K562 (cell line): Measurements from ENCODE around the gene OR51V1. TPM values are rescaled to one million over a fixed set of nuclear protein-coding genes. Genes with fewer than 3 reads are reported as not detected.

Source experiments
- ATAC-seq: fragments of 200-7000 bp; cut with Tn5 transposase; 3 replicates; pipeline ENCODE4 v1.9.1; 2020; ENCODE audit warnings: moderate library complexity
- BruUV-seq: library from RNA; stranded (reverse); fragments of 400-500 nt; replicated peaks from 2 replicates; lab custom pipeline; 2021; lab: Mats Ljungman, UMichigan
- CTCF ChIA-PET: fragments of 300-600 bp; formaldehyde crosslinking; extraction: SDS; loops from one replicate; lab custom pipeline; 2021; ENCODE audit warnings: low intra/inter-chr PET ratio; lab: Yijun Ruan, JAX
- POLR2A ChIA-PET: fragments of 300-600, 350-650 bp; sonication (Branson Sonifier 250); formaldehyde crosslinking; extraction: SDS; loops from one replicate; lab custom pipeline; 2021; ENCODE audit warnings: antibody characterized with exemption, inconsistent platforms; lab: Yijun Ruan, JAX
- DNase-seq, 4 experiments: peaks; one replicate each; pipeline versions ENCODE4 v3.0.0 to v3.0.0-alpha.2; 2011 to 2018; ENCODE audit warnings: low spot score in 3 of 4, mixed read lengths in 3 of 4; ENCODE audit errors: extremely low read depth in 1 of 4
- FAIRE-seq: peaks from 2 replicates; lab custom pipeline; 2011; peaks lifted over from hg19 to GRCh38; lab: Jason Lieb, UNC
- H2AFZ ChIP-seq: 2 replicates; pipeline ENCODE4 v1.6.0; 2011; ENCODE audit warnings: low read depth, low read length, control low read depth, inconsistent platforms
- H3K27ac ChIP-seq: fragments of 200-600 bp; 3 replicates; pipeline ENCODE4 v1.8.0; 2011; ENCODE audit warnings: low read depth, mild to moderate bottlenecking, control low read depth, inconsistent platforms, low read length, moderate library complexity, mixed read lengths; ENCODE audit errors: extremely low read depth
- H3K27me3 ChIP-seq, 2 experiments: fragments of 300-600 bp in 1 of 2; 2 replicates in 1 of 2; 3 replicates in 1 of 2; pipeline versions ENCODE4 v1.6.0 to v1.8.0; 2011; ENCODE audit warnings: inconsistent platforms in 2 of 2, low read length in 2 of 2, mild to moderate bottlenecking in 1 of 2, mixed read lengths in 1 of 2, moderate library complexity in 1 of 2; ENCODE audit not compliant: control insufficient read depth in 2 of 2, insufficient read depth in 2 of 2
- H3K36me3 ChIP-seq: fragments of 300-600 bp; 3 replicates; pipeline ENCODE4 v1.8.0; 2011; ENCODE audit warnings: mild to moderate bottlenecking, low read length, inconsistent platforms; ENCODE audit not compliant: control insufficient read depth, insufficient read depth
- H3K4me1 ChIP-seq, 2 experiments: fragments of 200-600 bp in 1 of 2; replicated peaks in 1 of 2; 2 replicates in 1 of 2; 3 replicates in 1 of 2; pipeline versions ENCODE4 v1.5.1 to v1.8.0; 2011; ENCODE audit warnings: inconsistent platforms in 2 of 2, low read length in 2 of 2, mild to moderate bottlenecking in 1 of 2, mixed read lengths in 1 of 2, moderate library complexity in 1 of 2; ENCODE audit not compliant: control insufficient read depth in 2 of 2, insufficient read depth in 2 of 2
- H3K4me2 ChIP-seq: 2 replicates; pipeline ENCODE4 v1.6.1; 2011; ENCODE audit warnings: low read length, control low read depth, inconsistent platforms, mixed read lengths; ENCODE audit not compliant: insufficient read depth
- H3K4me3 ChIP-seq: fragments of 200-600 bp; sonication (generic), shearing (Covaris generic); 2 replicates; pipeline ENCODE4 v1.5.1; 2016; ENCODE audit warnings: control low read depth, inconsistent platforms
- H3K79me2 ChIP-seq: fragments of 200-600 bp; 3 replicates; pipeline ENCODE4 v1.8.0; 2011; ENCODE audit warnings: low read length, inconsistent platforms; ENCODE audit not compliant: control insufficient read depth, insufficient read depth
- H3K9ac ChIP-seq, 2 experiments: 2 replicates each; pipeline versions ENCODE4 v1.6.0 to v1.6.1; 2011; ENCODE audit warnings: low read depth in 2 of 2, low read length in 2 of 2, control low read depth in 1 of 2, inconsistent platforms in 1 of 2, mild to moderate bottlenecking in 1 of 2, mixed read lengths in 1 of 2; ENCODE audit not compliant: insufficient read depth in 1 of 2
- H3K9me1 ChIP-seq: one replicate; pipeline ENCODE4 v1.6.0; 2011; ENCODE audit warnings: inconsistent platforms, mild to moderate bottlenecking, low read length, moderate library complexity; ENCODE audit not compliant: control insufficient read depth, insufficient read depth
- H3K9me3 ChIP-seq: replicated peaks from 2 replicates; pipeline ENCODE4 v1.5.1; 2011; ENCODE audit warnings: low read depth, low read length, inconsistent platforms; ENCODE audit not compliant: control insufficient read depth, insufficient read depth
- H4K20me1 ChIP-seq: replicated peaks from 2 replicates; pipeline ENCODE4 v1.6.1; 2011; ENCODE audit warnings: low read length, inconsistent platforms, mixed read lengths; ENCODE audit not compliant: control insufficient read depth, insufficient read depth
- ARID1B ChIP-seq: fragments of 450-650 bp; IDR thresholded peaks from 2 replicates; pipeline ENCODE4 v1.6.1; 2016; ENCODE audit warnings: antibody characterized with exemption, mild to moderate bottlenecking, inconsistent platforms
- ASH1L ChIP-seq: fragments of 450-650 bp; IDR thresholded peaks from 2 replicates; pipeline ENCODE4 v1.6.1; 2018; ENCODE audit warnings: borderline replicate concordance, mild to moderate bottlenecking, low read depth; ENCODE audit not compliant: partially characterized antibody
- ATF3 ChIP-seq, 2 experiments: fragments of 450-650 bp in 1 of 2; sonication (generic) in 1 of 2; formaldehyde crosslinking in 1 of 2; IDR thresholded peaks in 1 of 2; conservative IDR thresholded peaks in 1 of 2; 2 replicates each; pipeline versions ENCODE4 v1.6.1 to v1.8.1; 2016 to 2023; ENCODE audit warnings: mild to moderate bottlenecking in 2 of 2, moderate library complexity in 2 of 2, inconsistent platforms in 1 of 2, missing genetic modification reagents in 1 of 2
- BRF2 ChIP-seq: IDR thresholded peaks from 3 replicates; pipeline ENCODE4 v1.6.1; 2011; ENCODE audit warnings: borderline replicate concordance, mild to moderate bottlenecking; ENCODE audit not compliant: insufficient read length, insufficient read depth
- EGR1 ChIP-seq: fragments of 450-650 bp; conservative IDR thresholded peaks from 2 replicates; pipeline ENCODE4 v1.6.1; 2017; ENCODE audit warnings: mild to moderate bottlenecking
- GATA2 ChIP-seq: sonication (generic); formaldehyde crosslinking; IDR thresholded peaks from 2 replicates; pipeline ENCODE4 v1.4.0; 2020; ENCODE audit warnings: mild to moderate bottlenecking, missing genetic modification reagents
- GATAD2B ChIP-seq: fragments of 450-650 bp; IDR thresholded peaks from 2 replicates; pipeline ENCODE4 v1.6.1; 2017; ENCODE audit warnings: mild to moderate bottlenecking, borderline replicate concordance
- JUN ChIP-seq, 2 experiments: sonication (generic) in 1 of 2; formaldehyde crosslinking in 1 of 2; IDR thresholded peaks; 2 replicates each; pipeline versions ENCODE4 v1.6.1 to v1.8.0; 2012 to 2022; ENCODE audit warnings: borderline replicate concordance in 2 of 2, mild to moderate bottlenecking in 2 of 2, improper control_type of control experiment in 1 of 2, low read depth in 1 of 2, low read length in 1 of 2, missing genetic modification reagents in 1 of 2
- KHSRP ChIP-seq: fragments of 450-650 bp; IDR thresholded peaks from 2 replicates; pipeline ENCODE4 v1.6.1; 2017
- RNF2 ChIP-seq: sonication (generic); IDR thresholded peaks from 2 replicates; pipeline ENCODE4 v1.6.1; 2016
- SMC3 ChIP-seq: conservative IDR thresholded peaks from 2 replicates; pipeline ENCODE4 v1.6.1; 2011; ENCODE audit warnings: low read depth, low read length, improper control_type of control experiment; ENCODE audit not compliant: insufficient read depth
- SREBF2 ChIP-seq: sonication (generic); formaldehyde crosslinking; IDR thresholded peaks from 2 replicates; pipeline ENCODE4 v1.4.0; 2020; ENCODE audit warnings: mild to moderate bottlenecking, missing genetic modification reagents
- USF1 ChIP-seq: sonication (generic); formaldehyde crosslinking; IDR thresholded peaks from 2 replicates; pipeline ENCODE4 v1.9.0; 2022; ENCODE audit warnings: mild to moderate bottlenecking, missing genetic modification reagents
- ZNF253 ChIP-seq: fragments of 250-450 bp; sonication (Bioruptor Pico); conservative IDR thresholded peaks from 2 replicates; pipeline ENCODE4 v1.6.1; 2021; ENCODE audit warnings: mild to moderate bottlenecking
- ZNF354B ChIP-seq: fragments of 250-450 bp; sonication (Bioruptor Pico); IDR thresholded peaks from 2 replicates; pipeline ENCODE4 v1.4.0; 2020
- WGBS: fragments of 100-300 bp; shearing (Covaris generic); methylation state at CpG from one replicate; pipeline ENCODE4 v1.1.6; 2016; ENCODE audit warnings: low coverage, mixed read lengths; ENCODE audit not compliant: insufficient coverage; ENCODE audit errors: missing lambda C conversion rate; 5-methylcytosine and 5-hydroxymethylcytosine counted together
- in situ Hi-C: fragments of 300-500 bp; cut with MboI; formaldehyde crosslinking; loops from 4 replicates; pipeline ENCODE4 v1.15.0; 2018; ENCODE audit warnings: inconsistent platforms, mixed read lengths
- intact Hi-C: fragments of 100-400 bp; cut with micrococcal nuclease; formaldehyde crosslinking; loops from 2 replicates; pipeline ENCODE4 v1.14.2; 2022
- polyA plus RNA-seq, 8 experiments: library from polyadenylated mRNA; depleted of rRNA in 4 of 8; stranded (reverse) in 5 of 8; unstranded in 3 of 8; fragments of >200 nt; fragmentation: Nextera tagmentation in 2 of 8; fragmentation: Illumina TruSeq in 1 of 8; extraction: Ambion mirVana in 2 of 8; extraction: Trizol in 1 of 8; gene quantifications; 2 replicates each; pipeline versions ENCODE4 v1.2.1 to v1.2.3, GENCODE V29; 2011 to 2014; ENCODE audit warnings: inconsistent platforms in 1 of 8, missing spikeins in 1 of 8
- total RNA-seq, 7 experiments: library from RNA; depleted of rRNA in 6 of 7; stranded (reverse); fragments of >200 nt in 6 of 7; fragmentation: Illumina TruSeq in 2 of 7; extraction: Trizol in 2 of 7; gene quantifications; 2 replicates each; pipeline versions ENCODE4 v1.2.1 to v1.2.3, GENCODE V29; 2011 to 2021; ENCODE audit warnings: low replicate concordance in 1 of 7
- TF ChIP-seq, protein P1 (sequence below), 3 experiments: fragments of 200-800 bp in 1 of 3; sonication (Bioruptor generic) in 1 of 3; sonication (generic) in 1 of 3; formaldehyde crosslinking in 1 of 3; IDR thresholded peaks; 2 replicates each; pipeline versions ENCODE4 v1.6.1 to v1.8.0; 2016 to 2022; ENCODE audit warnings: mild to moderate bottlenecking in 2 of 3, missing compliant biosample characterization in 2 of 3, missing genetic modification characterization in 2 of 3, missing genetic modification reagents in 1 of 3

OR51V1 gene
- total and polyA plus RNA-seq, 9 of the 15 experiments (the other 6 are each of a cell fraction or from before 2014, with no cell fraction given) = not detected

DNA sequence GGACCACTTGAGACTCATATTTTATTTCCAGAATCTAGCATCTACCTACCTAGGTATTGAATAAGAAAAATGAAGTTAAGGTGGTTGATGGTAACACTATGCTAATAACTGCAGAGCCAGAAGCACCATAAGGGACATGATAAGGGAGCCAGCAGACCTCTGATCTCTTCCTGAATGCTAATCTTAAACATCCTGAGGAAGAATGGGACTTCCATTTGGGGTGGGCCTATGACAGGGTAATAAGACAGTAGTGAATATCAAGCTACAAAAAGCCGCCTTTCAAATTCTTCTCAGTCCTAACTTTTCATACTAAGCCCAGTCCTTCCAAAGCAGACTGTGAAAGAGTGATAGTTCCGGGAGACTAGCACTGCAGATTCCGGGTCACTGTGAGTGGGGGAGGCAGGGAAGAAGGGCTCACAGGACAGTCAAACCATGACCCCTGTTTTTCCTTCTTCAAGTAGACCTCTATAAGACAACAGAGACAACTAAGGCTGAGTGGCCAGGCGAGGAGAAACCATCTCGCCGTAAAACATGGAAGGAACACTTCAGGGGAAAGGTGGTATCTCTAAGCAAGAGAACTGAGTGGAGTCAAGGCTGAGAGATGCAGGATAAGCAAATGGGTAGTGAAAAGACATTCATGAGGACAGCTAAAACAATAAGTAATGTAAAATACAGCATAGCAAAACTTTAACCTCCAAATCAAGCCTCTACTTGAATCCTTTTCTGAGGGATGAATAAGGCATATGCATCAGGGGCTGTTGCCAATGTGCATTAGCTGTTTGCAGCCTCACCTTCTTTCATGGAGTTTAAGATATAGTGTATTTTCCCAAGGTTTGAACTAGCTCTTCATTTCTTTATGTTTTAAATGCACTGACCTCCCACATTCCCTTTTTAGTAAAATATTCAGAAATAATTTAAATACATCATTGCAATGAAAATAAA is 24.3 kb upstream of the OR51V1 start:
- H2AFZ ChIP-seq = peak overlapping the region; percentile 95
- H3K4me2 ChIP-seq = peak overlapping the region; percentile 75
- no peaks in the 10 kb centered on the region for H4K20me1 ChIP-seq
- WGBS = 3% methylated on average over 6 of the region's 6 CpGs
- FAIRE-seq (peak; percentile 35), ATAC-seq (peak; percentile 82), DNase-seq (peak; percentile 36 to 69 (median 52))
- no TSS peak for BruUV-seq
- peaks cover 9 to 17% of the 10 kb centered on the region in 2 experiments; a peak in 4 of 5 replicates for H3K4me1 ChIP-seq
- no peak overlapping the region for H3K4me3 ChIP-seq
- no peaks in the 10 kb centered on the region for H3K9me1 ChIP-seq
- H3K9ac ChIP-seq = peak overlapping the region; percentile 52 to 62; a peak in 3 of 4 replicates
- ChIA-PET CTCF (no interaction called here), POLR2A (interaction anchor here (0.5 to 1.3 kb wide), 7 partner anchors 11 to 1354 kb away, joined by 3 to 8 read pairs (median 3); no protein-coding TSS in a partner anchor)
- peak overlapping the region; percentile 79 for H3K27ac ChIP-seq
- H3K9me3 ChIP-seq = no peaks in the 10 kb centered on the region
- H3K79me2 ChIP-seq = no peaks in the 10 kb centered on the region
- intact Hi-C loops (no loop called here), in situ Hi-C loops (no loop called here)
- no peaks in the 10 kb centered on the region for H3K27me3 ChIP-seq
- no peaks in the 10 kb centered on the region for H3K36me3 ChIP-seq
- TF ChIP-seq GATAD2B (no peak), ATF3 (IDR thresholded peaks at IDR 0.05) (no peak), ATF3 (CRISPR knock-in tag; conservative IDR thresholded peaks at IDR 0.05) (no peak), KHSRP (no peak), ARID1B (peak; percentile 76), JUN (IDR thresholded peaks at IDR 0.05; ENCODE audit: borderline replicate concordance, low read depth, low read length) (no peak), JUN (CRISPR knock-in tag; IDR thresholded peaks at IDR 0.05; ENCODE audit: borderline replicate concordance) (no peak), RNF2 (no peak), SREBF2 (CRISPR knock-in tag) (no peak), GATA2 (CRISPR knock-in tag) (no peak), BRF2 (no peak), EGR1 (no peak), ZNF354B (CRISPR knock-in tag) (no peak), ASH1L (no peak), ZNF253 (CRISPR knock-in tag) (no peak), SMC3 (no peak), USF1 (no peak)
- TF ChIP-seq, protein P1, sequence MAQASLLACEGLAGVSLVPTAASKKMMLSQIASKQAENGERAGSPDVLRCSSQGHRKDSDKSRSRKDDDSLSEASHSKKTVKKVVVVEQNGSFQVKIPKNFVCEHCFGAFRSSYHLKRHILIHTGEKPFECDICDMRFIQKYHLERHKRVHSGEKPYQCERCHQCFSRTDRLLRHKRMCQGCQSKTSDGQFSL (CRISPR knock-in tag; IDR thresholded peaks at IDR 0.05) = no peak
- TF ChIP-seq, protein P1 (tag; IDR thresholded peaks at IDR 0.05) = no peak
